Measurements from ENCODE around the gene GSTCD.

The GSTCD gene

GRCh38 chr4:105707782-105708180 is 803 bp upstream of the GSTCD start:
- peaks cover 0 to 15% of the 10 kb centered on the region in 2 experiments; a peak in 1 of 3 replicates for H3K36me3 ChIP-seq (ENCODE audit: control insufficient read depth in 2 of 2, insufficient read depth in 1 of 2, low read length in 2 of 2)
- ChIA-PET POLR2A (no interaction called here), CTCF (no interaction called here)
- no peak for TF ChIP-seq ZNF280C (tag by site-specific recombination; IDR thresholded peaks at IDR 0.05)
- TF ChIP-seq ZNF555 (tag by site-specific recombination; conservative IDR thresholded peaks at IDR 0.05): no peak
- no peak for TF ChIP-seq ZNF704 (tag by site-specific recombination; IDR thresholded peaks at IDR 0.05)
- no peak for TF ChIP-seq BCL6B (tag by site-specific recombination; IDR thresholded peaks at IDR 0.05)
- no peak for TF ChIP-seq ZNF639 (tag by site-specific recombination; IDR thresholded peaks at IDR 0.05)
- no peak for TF ChIP-seq ZNF274 (IDR thresholded peaks at IDR 0.05; ENCODE audit: low read length)
- no peak for TF ChIP-seq ZNF274 (tag by site-specific recombination; IDR thresholded peaks at IDR 0.05; ENCODE audit: borderline replicate concordance)
- TF ChIP-seq GLIS2 (tag by site-specific recombination; IDR thresholded peaks at IDR 0.05): no peak
- no peak for TF ChIP-seq ZNF23 (tag by site-specific recombination; IDR thresholded peaks at IDR 0.05; ENCODE audit: borderline replicate concordance)
- TF ChIP-seq ZNF350 (tag by site-specific recombination; IDR thresholded peaks at IDR 0.05): no peak
- TF ChIP-seq ZNF112 (tag by site-specific recombination; IDR thresholded peaks at IDR 0.05): no peak
- peak overlapping the region; percentile 82 for H3K27ac ChIP-seq (ENCODE audit: extremely low read depth, low read depth, low read length)
- peak overlapping the region; percentile 81 for H3K4me3 ChIP-seq (ENCODE audit: low read depth, low read length)
- H3K9me3 ChIP-seq (ENCODE audit: control insufficient read depth, insufficient read depth, low read depth, low read length): no peaks in the 10 kb centered on the region
- H3K4me1 ChIP-seq (ENCODE audit: control insufficient read depth, insufficient read depth, low read length): 0 out of 2 replicates have a peak, but pooled peaks cover 2% of the 10 kb centered on the region

GRCh38 chr4:105709081-105709450 is 482 bp downstream of the GSTCD start:
- 0 out of 2 replicates have a peak, but pooled peaks cover 2% of the 10 kb centered on the region for H3K4me1 ChIP-seq (ENCODE audit: control insufficient read depth, insufficient read depth, low read length)
- TF ChIP-seq ZNF335 (tag by site-specific recombination; conservative IDR thresholded peaks at IDR 0.05) (peak; percentile 44), ZNF621 (tag by site-specific recombination; IDR thresholded peaks at IDR 0.05) (no peak)
- CTCF ChIA-PET: interaction anchor here (0.7 to 1.6 kb wide), 2 partner anchors 10 to 453 kb away, joined by 3 to 6 read pairs; no protein-coding TSS in a partner anchor
- H3K27ac ChIP-seq (ENCODE audit: extremely low read depth, low read depth, low read length): peak overlapping the region; percentile 82
- peaks cover 0 to 10% of the 10 kb centered on the region in 2 experiments; a peak in 1 of 3 replicates for H3K36me3 ChIP-seq (ENCODE audit: control insufficient read depth in 2 of 2, insufficient read depth in 1 of 2, low read length in 2 of 2)
- POLR2A ChIA-PET: interaction anchor here (1.1 to 1.5 kb wide), 2 partner anchors 186 to 235 kb away, joined by 4 to 6 read pairs; partner anchors contain the start of gene PPA2
- no peaks in the 10 kb centered on the region for H3K9me3 ChIP-seq (ENCODE audit: control insufficient read depth, insufficient read depth, low read depth, low read length)
- H3K4me3 ChIP-seq (ENCODE audit: low read depth, low read length): peak overlapping the region; percentile 81

GRCh38 chr4:105710012-105710600 is 1.5 kb downstream of the GSTCD start:
- no peaks in the 10 kb centered on the region for H3K9me3 ChIP-seq (ENCODE audit: control insufficient read depth, insufficient read depth, low read depth, low read length)
- TF ChIP-seq ZNF692 (tag by site-specific recombination; IDR thresholded peaks at IDR 0.05) (peak; percentile 57; the same call in 1 of the 2 replicates), ZNF488 (tag by site-specific recombination; IDR thresholded peaks at IDR 0.05) (no peak), ZFP69B (tag by site-specific recombination; IDR thresholded peaks at IDR 0.05) (peak; percentile 55; the same call in 1 of the 2 replicates), ZNF174 (tag by site-specific recombination; IDR thresholded peaks at IDR 0.05) (no peak), ZNF362 (tag by site-specific recombination; IDR thresholded peaks at IDR 0.05) (peak; percentile 91), ZNF704 (tag by site-specific recombination; IDR thresholded peaks at IDR 0.05) (no peak), ZNF335 (tag by site-specific recombination; conservative IDR thresholded peaks at IDR 0.05) (peak; percentile 65)
- ChIA-PET POLR2A (interaction anchor here (0.6 to 1.7 kb wide), 4 partner anchors 42 to 187 kb away, joined by 3 to 5 read pairs (median 4); partner anchors contain the start of gene NPNT), CTCF (interaction anchor here (0.6 to 1.6 kb wide), 4 partner anchors 9 to 452 kb away, joined by 3 to 6 read pairs (median 4); no protein-coding TSS in a partner anchor)
- H3K27ac ChIP-seq (ENCODE audit: extremely low read depth, low read depth, low read length): no peak overlapping the region
- H3K4me1 ChIP-seq (ENCODE audit: control insufficient read depth, insufficient read depth, low read length): 0 out of 2 replicates have a peak, but pooled peaks cover 2% of the 10 kb centered on the region
- peaks cover 0 to 10% of the 10 kb centered on the region in 2 experiments; a peak in 1 of 3 replicates for H3K36me3 ChIP-seq (ENCODE audit: control insufficient read depth in 2 of 2, insufficient read depth in 1 of 2, low read length in 2 of 2)
- peak overlapping the region; percentile 81; the same call in 1 of the 2 replicates for H3K4me3 ChIP-seq (ENCODE audit: low read depth, low read length)
